ENCODE measurements around the gene LAMA5.

- no peak for TF ChIP-seq CTCF (IDR thresholded peaks at IDR 0.05; ENCODE audit: borderline replicate concordance, extremely low read depth, low read length, poor library complexity, severe bottlenecking)
- no peak for TF ChIP-seq EZH2 (IDR thresholded peaks at IDR 0.05; ENCODE audit: borderline replicate concordance, low read depth, low read length, severe bottlenecking)
These were observed 97.7 kb downstream of the LAMA5 start for GRCh38 chr20:62269378-62269777.
